SK-MEL-5 (cell line): ENCODE data around the gene PAK5. TPM values are rescaled to one million over a fixed set of nuclear protein-coding genes. Genes with fewer than 3 reads are reported as not detected.

Experiments
- DNase-seq: peaks from one replicate; pipeline ENCODE4 v3.0.0-alpha.2; 2016; ENCODE audit warnings: low read depth, low spot score
- in situ Hi-C: cut with HindIII; loops from 2 replicates; pipeline ENCODE4 v1.10.0; 2016; ENCODE audit warnings: low sequenced_read_pairs, high pct_unique_total_duplicates, low pct_unique_long_range_greater_than_20kb
- polyA plus RNA-seq, 2 experiments: library from polyadenylated mRNA; depleted of rRNA; stranded (reverse); fragments of >200 nt; gene quantifications; 2 replicates each; pipeline ENCODE4 v1.2.3, GENCODE V29; 2015
- total RNA-seq: library from RNA; depleted of rRNA; stranded (reverse); fragments of >200 nt; shearing (Covaris generic); gene quantifications from 2 replicates; pipeline ENCODE4 v1.2.3, GENCODE V29; 2014; rRNA removed

The PAK5 gene
- total RNA-seq = not detected in 2 replicates
- not detected in 2 replicates for polyA plus RNA-seq (2015; cell fraction: cytosol; rRNA removed)
- not detected in 2 replicates for polyA plus RNA-seq (2015; cell fraction: nucleus; rRNA removed)

DNA sequence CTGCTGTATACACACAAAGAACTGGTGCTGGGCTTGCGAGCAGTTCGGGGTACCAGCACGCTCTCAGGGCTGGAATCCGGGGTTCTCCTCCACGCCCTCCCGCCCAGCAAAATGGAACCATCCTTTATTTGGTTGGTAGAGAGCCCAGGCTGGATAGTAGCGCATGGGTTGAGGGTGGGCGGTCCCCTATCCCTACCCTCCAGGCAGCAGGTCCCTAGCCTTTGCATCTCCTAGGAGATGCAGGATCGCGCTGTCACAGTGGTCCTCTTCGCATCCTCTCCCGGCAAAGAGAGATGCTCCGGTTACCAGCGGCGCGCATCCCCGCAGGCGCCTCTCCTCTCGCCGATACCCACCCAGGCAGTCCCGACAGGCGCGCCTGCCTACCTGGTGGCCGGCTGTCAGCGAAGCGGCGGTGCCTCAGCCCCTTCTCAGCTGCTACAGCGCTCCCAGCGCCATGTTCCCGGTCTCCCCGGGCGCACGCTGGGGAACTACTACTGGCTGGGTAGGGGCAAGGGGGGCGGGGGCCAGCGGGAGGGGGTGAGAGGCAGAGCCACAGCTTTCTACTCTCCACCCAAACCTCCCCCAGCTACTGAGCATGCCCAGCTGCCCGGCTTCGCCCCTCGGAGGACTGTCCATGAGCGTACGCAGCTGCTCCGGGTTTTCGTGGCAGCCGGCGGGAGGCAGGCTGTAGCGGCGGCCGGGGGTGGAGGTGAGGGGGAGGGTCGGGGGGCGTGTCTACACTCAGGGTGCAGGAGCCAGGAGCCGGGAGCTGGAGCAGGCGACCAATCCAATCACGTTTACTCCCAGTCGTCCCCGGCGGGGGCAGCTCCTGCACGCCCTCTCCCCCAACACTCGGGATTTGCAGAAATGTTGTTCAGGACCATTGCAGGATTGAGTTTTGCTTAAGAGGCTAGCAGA is at the start of gene PAK5:
PAK5 (minus strand) TSS at position 699 of the 918 bp plus-strand sequence. CDS start 194,748 bp downstream, outside the sequence.
- in situ Hi-C loops = no loop called here
- DNase-seq = peak; percentile 71

- DNase-seq = no peak
- in situ Hi-C loops = no loop called here
Measured at GRCh38 chr20:9887706-9888105, 48.8 kb upstream of the PAK5 start.

GRCh38 chr20:9886227-9886626 is 47.4 kb upstream of the PAK5 start:
- in situ Hi-C loops = no loop called here
- no peak for DNase-seq

DNA sequence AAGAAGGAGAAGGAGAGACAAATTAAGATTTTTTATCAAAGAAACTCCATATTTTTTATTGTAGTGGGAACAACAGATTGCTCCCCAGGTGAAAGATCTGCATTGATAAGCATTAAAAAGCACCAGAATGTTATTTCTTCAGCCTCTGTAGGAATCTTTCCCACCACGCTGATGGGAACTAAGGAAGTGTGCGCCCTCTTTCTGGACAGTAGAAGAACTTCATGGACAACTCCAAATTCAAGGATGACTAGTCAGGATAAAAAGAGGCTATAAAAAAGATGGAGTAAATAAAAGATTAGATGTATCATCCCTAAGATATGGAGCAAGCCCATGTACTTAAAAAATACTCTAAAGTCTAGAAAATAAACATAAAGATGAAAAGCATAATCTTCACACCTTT is 45.8 kb upstream of the PAK5 start:
- DNase-seq = peak; percentile 59
- in situ Hi-C loops = no loop called here

DNA sequence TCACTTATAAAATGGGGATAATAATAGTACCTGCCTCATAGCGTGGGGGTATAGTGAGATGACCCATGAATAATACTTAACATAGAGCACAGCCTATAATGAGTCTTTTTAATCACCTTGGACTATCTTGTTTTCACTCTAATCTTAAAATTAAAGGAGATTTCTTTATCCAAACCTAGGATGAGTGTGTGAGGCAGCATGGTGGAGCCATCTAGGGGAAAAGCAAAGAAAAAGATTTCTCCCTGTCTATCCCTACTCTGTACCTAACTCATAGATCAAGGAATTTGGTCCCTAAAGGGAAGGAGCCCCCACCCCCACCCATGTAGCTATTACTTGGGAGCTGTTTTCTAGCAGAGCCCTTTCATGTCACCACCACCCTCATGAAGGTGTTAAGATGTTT is 45.2 kb upstream of the PAK5 start:
- in situ Hi-C loops = no loop called here
- peak; percentile 32 for DNase-seq

DNA sequence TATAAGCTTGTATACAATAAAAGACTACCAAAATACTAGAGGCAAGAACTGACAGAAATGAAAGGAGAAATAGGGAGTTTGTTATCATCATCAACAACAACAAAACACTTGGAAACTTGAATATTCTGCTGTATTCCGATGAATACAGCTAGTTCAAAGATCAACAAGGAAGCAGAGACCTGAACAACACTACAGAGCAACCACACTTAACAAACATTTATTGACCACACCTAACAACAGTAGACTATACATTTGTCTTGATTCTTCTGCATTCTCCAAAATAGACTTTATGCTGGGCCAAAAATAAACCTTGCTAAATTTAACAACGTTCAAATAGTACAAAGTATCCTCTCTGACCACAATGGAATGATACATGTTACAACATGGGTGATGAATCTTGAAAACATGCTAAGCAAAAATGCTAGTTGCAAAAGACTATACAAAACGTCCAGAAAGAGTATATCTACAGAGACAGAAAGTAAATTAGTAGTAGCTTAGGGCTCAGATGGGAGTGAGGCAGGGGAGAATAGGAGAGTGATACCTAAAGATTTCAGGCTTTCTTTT is 39.1 kb upstream of the PAK5 start:
- no peak for DNase-seq
- in situ Hi-C loops = no loop called here

DNA sequence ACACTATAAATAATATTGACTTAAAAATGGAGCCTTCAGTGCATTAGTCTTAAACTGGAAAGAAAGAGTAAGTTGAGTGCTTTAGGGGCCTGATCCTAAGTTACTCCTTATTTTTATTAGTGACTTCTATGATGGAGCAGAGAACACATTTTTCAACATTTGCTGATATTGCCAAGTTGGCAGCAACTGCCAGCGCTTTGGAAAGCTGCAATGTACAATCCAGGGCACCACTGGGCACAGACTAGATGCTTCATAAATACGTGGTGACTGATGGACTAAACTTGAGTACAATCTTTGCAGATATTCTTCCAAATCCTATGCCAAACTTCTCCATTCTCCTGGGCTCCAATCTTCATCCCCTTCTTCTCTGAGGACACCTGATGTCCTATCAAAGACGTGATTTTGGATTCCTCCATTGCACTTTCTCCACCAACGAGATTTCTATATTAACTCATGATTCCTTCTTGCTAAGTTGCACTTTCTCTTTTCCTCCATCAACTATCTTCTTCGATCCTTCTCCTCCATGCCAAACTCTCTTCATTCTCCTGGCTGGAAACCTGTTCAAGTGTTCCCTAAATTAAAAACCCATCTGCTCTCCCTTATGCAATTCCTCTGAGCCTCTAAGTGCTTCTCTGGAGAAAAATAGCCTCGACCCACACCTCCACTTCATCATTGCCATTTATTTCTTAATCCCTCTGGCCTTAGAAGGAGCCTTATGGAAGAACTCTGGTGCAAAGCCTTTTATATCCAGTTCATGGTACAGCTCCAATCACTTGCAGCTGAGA is 28.5 kb upstream of the PAK5 start:
- in situ Hi-C loops = no loop called here

GRCh38 chr20:9852566-9852965 is 13.7 kb upstream of the PAK5 start:
- DNase-seq = no peak
- in situ Hi-C loops = no loop called here

More for the DNA sequence above, 28.5 kb upstream of the PAK5 start:
- no peak for DNase-seq

GRCh38 chr20:9839626-9840025 is 750 bp upstream of the PAK5 start:
- no peak for DNase-seq
- in situ Hi-C loops = no loop called here

DNA sequence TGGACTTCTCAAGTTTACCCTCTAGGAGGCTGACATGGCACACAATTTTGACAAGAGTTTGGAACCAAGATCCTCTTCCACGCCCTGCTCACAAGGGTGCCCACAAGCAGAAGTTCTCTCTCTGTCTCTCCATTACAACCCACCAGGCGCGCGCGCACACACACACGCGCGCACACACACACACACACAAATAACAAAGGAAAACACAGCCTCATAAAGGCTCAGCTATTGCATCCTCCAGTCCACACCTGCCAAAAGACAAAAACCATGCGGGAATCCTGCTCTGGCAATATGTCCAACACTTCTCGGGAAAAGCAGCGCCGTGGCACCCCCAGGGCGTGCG is 870 bp downstream of the PAK5 start:
- no peak for DNase-seq
- in situ Hi-C loops = no loop called here

DNA sequence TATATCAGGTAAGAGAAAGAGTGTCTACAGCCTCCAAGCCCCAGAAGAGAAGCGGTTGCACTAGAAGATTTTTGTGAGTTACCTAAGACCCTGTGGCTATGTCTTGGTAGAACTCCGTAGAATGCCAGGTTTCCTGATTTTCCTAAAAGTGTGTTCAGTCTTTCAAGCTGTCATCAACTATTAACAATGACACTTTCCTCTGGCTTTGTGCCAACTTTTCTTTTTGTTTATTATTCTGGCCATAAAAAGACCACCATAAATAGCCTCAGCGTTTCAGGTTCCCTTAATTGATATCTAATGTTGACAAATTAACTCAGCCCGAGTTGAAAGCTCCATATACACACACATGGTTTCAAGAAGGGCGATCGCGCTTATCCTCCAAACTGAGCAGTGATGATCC is 1.2 kb downstream of the PAK5 start:
- in situ Hi-C loops = no loop called here
- DNase-seq = no peak

DNA sequence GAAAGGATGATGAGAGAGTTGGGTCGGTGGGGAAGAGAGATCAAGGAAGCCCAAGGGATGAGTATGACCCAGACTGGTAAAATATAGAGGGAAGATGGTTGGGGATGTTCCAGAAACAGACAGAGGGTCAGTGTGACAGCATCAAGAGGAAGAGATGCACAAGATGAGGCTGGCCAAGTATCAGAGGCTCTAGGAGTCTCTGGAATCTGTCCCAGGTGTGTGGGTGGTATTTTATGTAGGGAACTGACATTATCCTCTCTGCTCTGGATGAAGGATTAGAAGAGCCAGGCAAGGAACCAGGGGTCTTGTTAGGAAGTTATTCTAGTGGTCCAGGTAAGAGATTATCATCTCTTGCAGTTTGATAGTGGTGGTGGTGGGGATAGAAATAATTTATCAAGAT is 3.6 kb downstream of the PAK5 start:
- in situ Hi-C loops = no loop called here
- DNase-seq = no peak

DNA sequence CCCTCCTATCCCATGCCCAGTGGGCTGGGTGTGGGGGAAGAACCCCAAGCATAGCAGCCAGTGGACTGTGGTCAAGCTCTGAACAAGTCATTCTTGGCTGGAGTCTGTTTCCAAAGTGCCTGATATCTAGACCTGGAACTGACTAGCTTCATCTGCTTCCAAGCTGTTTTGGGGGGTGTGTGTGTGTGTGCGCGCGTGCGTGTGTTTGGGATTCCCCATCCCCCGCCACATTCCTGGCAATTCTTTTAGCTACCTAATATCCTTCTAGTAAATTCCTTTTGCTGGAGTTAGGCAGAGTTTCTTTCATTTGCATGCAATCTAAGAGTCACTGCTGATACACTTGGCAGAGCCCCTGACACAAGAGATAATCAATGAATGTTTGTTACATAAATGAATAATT is 7.8 kb downstream of the PAK5 start:
- no peak for DNase-seq
- in situ Hi-C loops = no loop called here

DNA sequence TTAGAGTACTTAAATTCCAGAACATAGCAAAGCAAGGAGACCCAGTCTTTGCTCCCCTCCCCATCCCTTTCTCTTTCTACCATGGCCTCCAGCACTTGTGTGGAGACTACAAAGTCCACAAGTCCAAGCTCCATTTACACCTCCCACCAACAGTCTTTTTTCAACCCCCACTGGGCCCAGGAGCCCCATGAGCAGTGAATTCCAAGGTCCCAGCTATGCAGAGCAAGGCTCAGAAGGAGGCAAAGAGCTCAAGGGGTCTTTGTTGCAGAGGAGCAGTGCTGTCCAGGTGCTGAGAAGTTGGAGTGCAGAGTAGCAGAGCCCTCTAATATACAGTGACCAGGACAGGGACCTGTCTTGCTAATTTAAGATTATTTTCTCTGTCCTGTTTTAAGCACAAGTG is 9.0 kb downstream of the PAK5 start:
- no peak for DNase-seq
- in situ Hi-C loops = no loop called here

GRCh38 chr20:9817654-9818053 is 21.2 kb downstream of the PAK5 start:
- no peak for DNase-seq
- in situ Hi-C loops = no loop called here

DNA sequence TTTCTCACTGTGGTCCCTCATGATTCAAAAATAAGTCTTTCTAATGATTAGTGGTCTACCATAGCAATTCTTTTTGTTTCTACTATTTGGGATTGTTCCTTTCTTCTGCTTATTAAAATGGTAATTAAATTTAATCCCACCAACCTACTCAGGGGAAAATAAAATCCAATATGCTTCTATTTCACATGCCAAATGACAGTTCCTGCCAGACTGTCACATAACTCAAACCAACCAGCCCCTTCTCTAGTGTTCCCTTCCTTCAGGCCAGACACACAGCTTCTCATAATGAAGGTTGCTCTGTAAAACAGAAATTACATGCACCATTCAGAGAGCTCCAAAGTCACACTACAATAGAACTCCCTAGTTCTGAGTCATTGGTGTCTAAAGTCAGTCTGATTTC is 23.2 kb downstream of the PAK5 start:
- in situ Hi-C loops = no loop called here

DNA sequence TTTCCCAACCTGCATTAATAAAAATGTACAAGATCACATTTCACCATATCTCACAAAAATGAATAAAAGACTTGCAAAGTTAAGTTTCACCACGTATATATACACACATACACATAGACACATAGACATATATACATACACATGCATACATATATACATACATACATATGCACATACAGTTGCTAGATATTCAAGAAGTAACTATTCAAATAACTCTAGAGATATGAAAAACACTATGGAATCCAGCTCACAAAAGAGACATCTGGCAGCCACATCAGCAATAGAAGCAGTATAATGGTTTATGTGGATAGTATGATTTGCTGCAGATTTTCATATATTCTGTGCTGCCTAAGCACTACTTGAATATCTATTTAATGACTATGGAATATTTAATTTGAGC is 28.1 kb downstream of the PAK5 start:
- in situ Hi-C loops = no loop called here

More for the DNA sequence above, 23.2 kb downstream of the PAK5 start:
- no peak for DNase-seq

DNA sequence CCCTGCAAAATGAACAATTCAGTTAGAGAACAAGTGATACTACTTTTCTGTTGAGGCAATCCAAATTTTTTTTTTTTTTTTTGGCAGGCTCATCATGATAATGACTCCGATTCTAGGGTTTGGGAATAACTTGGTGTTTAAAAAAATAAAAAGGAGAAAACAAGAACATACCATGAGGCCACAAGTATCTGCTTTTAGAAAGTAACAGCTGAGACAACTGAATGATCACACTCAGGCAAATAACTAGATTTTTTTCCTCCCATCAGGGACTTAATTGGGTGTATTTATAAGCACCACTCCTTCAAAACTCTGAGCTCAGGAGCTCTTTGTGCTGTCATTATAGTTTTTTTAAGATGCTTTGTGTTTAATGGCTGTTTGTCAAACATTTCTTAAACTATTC is 29.6 kb downstream of the PAK5 start:
- in situ Hi-C loops = no loop called here
- DNase-seq = no peak

More for the DNA sequence above, 28.1 kb downstream of the PAK5 start:
- DNase-seq = no peak
